ENCODE results near the gene DGKA. TPM values are rescaled to one million over a fixed set of nuclear protein-coding genes. Genes with fewer than 3 reads are reported as not detected.
A peak's percentile ranks its signal among the peaks of the same experiment; 100 is the strongest.

DGKA gene
- total RNA-seq, 1 experiment from 2014 or later = 7.6 TPM

DNA sequence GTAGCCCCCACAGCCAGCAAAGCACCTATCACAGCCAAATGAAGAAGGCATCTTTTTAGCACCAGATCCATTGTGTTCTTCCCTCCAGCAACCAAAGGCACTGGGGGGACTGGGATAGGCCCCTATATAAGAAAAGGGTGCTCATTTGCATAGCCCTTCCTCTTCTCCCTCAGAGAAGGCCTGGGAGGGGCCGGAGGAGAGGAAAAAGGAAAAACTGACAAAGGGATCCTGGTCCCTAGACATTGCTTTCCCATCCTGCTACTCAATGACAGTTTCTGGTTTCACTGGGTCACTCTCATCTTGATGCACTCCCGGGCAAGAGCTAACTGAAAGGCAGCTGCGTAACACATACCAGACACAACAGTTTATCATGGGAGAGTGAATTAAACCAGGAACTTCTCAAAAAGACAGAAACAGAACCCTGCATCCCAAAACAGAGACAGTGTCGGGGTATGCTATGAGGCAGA lies 35.0 kb downstream of the DGKA start, which contains the start of gene PMEL:
PMEL (minus strand) TSS at position 102 of the 467 bp plus-strand sequence; CDS start at position 71, 31 bp downstream.
- ChIA-PET CTCF (interaction anchor here (0.5 kb wide), 1 partner anchor 63 kb away, joined by 11 read pairs; no protein-coding TSS in a partner anchor), POLR2A (no interaction called here)
- H3K4me1 ChIP-seq (ENCODE audit: control insufficient read depth, insufficient read depth, low read length) = peaks cover 13% of the 10 kb centered on the region
- in situ Hi-C loops (cut with HindIII; ENCODE audit: low pct_unique_long_range_greater_than_20kb, low sequenced_read_pairs) (no loop called here), intact Hi-C loops (cut with micrococcal nuclease; ENCODE audit: unreplicated experiment) (no loop called here)
- peak within 1 kb of the TSS; percentile 93 for H3K27ac ChIP-seq (ENCODE audit: low read length)
- peak within 1 kb of the TSS; percentile 92 to 98 for H3K4me3 ChIP-seq (ENCODE audit: low read depth in 2 of 2, low read length in 2 of 2)
- DNase-seq (ENCODE audit: low read depth, low spot score) (no peak), ATAC-seq (peak; percentile 9)
- no peaks in the 10 kb centered on the region for H3K9me3 ChIP-seq (ENCODE audit: control insufficient read depth, insufficient read depth, low read depth, low read length)
- TF ChIP-seq SIN3A (IDR thresholded peaks at IDR 0.05; ENCODE audit: borderline replicate concordance, insufficient read depth, low read depth, low read length) = no peak
- TF ChIP-seq, protein P1, sequence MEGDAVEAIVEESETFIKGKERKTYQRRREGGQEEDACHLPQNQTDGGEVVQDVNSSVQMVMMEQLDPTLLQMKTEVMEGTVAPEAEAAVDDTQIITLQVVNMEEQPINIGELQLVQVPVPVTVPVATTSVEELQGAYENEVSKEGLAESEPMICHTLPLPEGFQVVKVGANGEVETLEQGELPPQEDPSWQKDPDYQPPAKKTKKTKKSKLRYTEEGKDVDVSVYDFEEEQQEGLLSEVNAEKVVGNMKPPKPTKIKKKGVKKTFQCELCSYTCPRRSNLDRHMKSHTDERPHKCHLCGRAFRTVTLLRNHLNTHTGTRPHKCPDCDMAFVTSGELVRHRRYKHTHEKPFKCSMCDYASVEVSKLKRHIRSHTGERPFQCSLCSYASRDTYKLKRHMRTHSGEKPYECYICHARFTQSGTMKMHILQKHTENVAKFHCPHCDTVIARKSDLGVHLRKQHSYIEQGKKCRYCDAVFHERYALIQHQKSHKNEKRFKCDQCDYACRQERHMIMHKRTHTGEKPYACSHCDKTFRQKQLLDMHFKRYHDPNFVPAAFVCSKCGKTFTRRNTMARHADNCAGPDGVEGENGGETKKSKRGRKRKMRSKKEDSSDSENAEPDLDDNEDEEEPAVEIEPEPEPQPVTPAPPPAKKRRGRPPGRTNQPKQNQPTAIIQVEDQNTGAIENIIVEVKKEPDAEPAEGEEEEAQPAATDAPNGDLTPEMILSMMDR (IDR thresholded peaks at IDR 0.05) = no peak
- TF ChIP-seq, protein P2, sequence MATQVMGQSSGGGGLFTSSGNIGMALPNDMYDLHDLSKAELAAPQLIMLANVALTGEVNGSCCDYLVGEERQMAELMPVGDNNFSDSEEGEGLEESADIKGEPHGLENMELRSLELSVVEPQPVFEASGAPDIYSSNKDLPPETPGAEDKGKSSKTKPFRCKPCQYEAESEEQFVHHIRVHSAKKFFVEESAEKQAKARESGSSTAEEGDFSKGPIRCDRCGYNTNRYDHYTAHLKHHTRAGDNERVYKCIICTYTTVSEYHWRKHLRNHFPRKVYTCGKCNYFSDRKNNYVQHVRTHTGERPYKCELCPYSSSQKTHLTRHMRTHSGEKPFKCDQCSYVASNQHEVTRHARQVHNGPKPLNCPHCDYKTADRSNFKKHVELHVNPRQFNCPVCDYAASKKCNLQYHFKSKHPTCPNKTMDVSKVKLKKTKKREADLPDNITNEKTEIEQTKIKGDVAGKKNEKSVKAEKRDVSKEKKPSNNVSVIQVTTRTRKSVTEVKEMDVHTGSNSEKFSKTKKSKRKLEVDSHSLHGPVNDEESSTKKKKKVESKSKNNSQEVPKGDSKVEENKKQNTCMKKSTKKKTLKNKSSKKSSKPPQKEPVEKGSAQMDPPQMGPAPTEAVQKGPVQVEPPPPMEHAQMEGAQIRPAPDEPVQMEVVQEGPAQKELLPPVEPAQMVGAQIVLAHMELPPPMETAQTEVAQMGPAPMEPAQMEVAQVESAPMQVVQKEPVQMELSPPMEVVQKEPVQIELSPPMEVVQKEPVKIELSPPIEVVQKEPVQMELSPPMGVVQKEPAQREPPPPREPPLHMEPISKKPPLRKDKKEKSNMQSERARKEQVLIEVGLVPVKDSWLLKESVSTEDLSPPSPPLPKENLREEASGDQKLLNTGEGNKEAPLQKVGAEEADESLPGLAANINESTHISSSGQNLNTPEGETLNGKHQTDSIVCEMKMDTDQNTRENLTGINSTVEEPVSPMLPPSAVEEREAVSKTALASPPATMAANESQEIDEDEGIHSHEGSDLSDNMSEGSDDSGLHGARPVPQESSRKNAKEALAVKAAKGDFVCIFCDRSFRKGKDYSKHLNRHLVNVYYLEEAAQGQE (IDR thresholded peaks at IDR 0.05; ENCODE audit: insufficient read depth in 1 of 2, low read depth in 2 of 2, low read length in 1 of 2) = no peak
- no peak for TF ChIP-seq POLR2AphosphoS5 (IDR thresholded peaks at IDR 0.05; ENCODE audit: low read depth, low read length)
- no peak for TF ChIP-seq TCF7L2 (IDR thresholded peaks at IDR 0.05; ENCODE audit: low read depth, low read length)
- BruUV-seq (replicated peaks) = no TSS peak
- no peaks in the 10 kb centered on the region for H3K27me3 ChIP-seq (ENCODE audit: control insufficient read depth, insufficient read depth, low read length)
- peaks cover 9% of the 10 kb centered on the region for H3K36me3 ChIP-seq (ENCODE audit: control insufficient read depth, insufficient read depth, low read length)

DNA sequence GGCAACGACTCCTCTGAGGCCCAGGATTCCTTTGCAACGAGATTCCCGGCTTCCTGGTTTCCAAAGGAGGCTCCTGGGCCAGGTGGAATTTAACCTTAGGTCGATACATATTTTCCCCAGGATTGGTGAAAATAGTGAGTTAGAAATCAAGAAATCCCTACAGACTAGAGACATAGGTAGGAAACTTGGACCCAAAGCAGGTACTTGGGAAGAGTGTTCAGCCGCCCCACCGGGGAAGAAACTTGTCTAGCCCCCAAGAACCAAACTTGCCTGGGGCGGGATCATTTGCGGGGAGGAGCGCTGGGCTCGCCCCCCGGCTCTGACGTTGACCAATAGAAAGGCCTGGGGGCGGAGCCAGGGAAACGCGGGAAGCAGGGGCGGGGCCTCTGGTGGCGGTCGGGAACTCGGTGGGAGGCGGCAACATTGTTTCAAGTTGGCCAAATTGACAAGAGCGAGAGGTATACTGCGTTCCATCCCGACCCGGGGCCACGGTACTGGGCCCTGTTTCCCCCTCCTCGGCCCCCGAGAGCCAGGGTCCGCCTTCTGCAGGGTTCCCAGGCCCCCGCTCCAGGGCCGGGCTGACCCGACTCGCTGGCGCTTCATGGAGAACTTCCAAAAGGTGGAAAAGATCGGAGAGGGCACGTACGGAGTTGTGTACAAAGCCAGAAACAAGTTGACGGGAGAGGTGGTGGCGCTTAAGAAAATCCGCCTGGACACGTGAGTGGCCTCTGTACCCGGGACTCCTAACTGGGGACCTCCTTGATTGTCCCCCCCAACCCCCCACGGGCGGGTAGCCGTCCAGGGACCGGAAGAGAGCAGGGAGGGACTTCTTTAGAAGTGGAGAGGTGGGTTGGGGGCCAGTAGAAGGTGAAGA lies 35.7 kb downstream of the DGKA start, which contains the start of gene CDK2:
CDK2 (plus strand) TSS at position 423 of the 874 bp plus-strand sequence; CDS start at position 602, 179 bp downstream.
- Histone ChIP-seq H3K9me3 (ENCODE audit: control insufficient read depth, insufficient read depth, low read depth, low read length) (no peaks in the 10 kb centered on the region), H3K4me3 (ENCODE audit: low read depth in 2 of 2, low read length in 2 of 2) (peak within 1 kb of the TSS; percentile 92 to 98), H3K36me3 (ENCODE audit: control insufficient read depth, insufficient read depth, low read length) (peaks cover 9% of the 10 kb centered on the region), H3K4me1 (ENCODE audit: control insufficient read depth, insufficient read depth, low read length) (peaks cover 15% of the 10 kb centered on the region), H3K27me3 (ENCODE audit: control insufficient read depth, insufficient read depth, low read length) (no peaks in the 10 kb centered on the region), H3K27ac (ENCODE audit: low read length) (peak within 1 kb of the TSS; percentile 93)
- POLR2A ChIA-PET = no interaction called here
- in situ Hi-C loops (cut with HindIII; ENCODE audit: low pct_unique_long_range_greater_than_20kb, low sequenced_read_pairs) = no loop called here
- no peak for DNase-seq (ENCODE audit: low read depth, low spot score)
- ATAC-seq = peak; percentile 98
- BruUV-seq (replicated peaks) = TSS peak; percentile 90
- TF ChIP-seq, protein P1 (IDR thresholded peaks at IDR 0.05) = no peak
- 0 out of 2 replicates have a peak, but pooled peaks have one; percentile 32 for TF ChIP-seq TCF7L2 (IDR thresholded peaks at IDR 0.05; ENCODE audit: low read depth, low read length)
- TF ChIP-seq, protein P2 (IDR thresholded peaks at IDR 0.05; ENCODE audit: insufficient read depth in 1 of 2, low read depth in 2 of 2, low read length in 1 of 2) = no peak
- peak; percentile 62 for TF ChIP-seq POLR2AphosphoS5 (IDR thresholded peaks at IDR 0.05; ENCODE audit: low read depth, low read length)
- TF ChIP-seq SIN3A (IDR thresholded peaks at IDR 0.05; ENCODE audit: borderline replicate concordance, insufficient read depth, low read depth, low read length) = peak; percentile 77; the same call in 1 of the 2 replicates
- CTCF ChIA-PET = interaction anchor here (0.6 kb wide), 2 partner anchors 26 to 121 kb away, joined by 5 read pairs; no protein-coding TSS in a partner anchor
- intact Hi-C loops (cut with micrococcal nuclease; ENCODE audit: unreplicated experiment) = no loop called here
